Mucosa of stomach (tissue), 1 donor: ENCODE data around the gene SLC29A4.
"Not testable (repeated sequence)": the region's sequence is repeated elsewhere in the genome, so short reads cannot be mapped to it uniquely, and the experiment has no call there.

Experiments
- H3K27me3 ChIP-seq: one replicate; pipeline ENCODE4 v1.7.0; 2013; ENCODE audit warnings: mild to moderate bottlenecking, low read length; ENCODE audit not compliant: control insufficient read depth, insufficient read depth
- H3K36me3 ChIP-seq: one replicate; pipeline ENCODE4 v1.7.0; 2013; ENCODE audit warnings: low read length; ENCODE audit not compliant: control insufficient read depth, insufficient read depth
- H3K4me1 ChIP-seq: one replicate; pipeline ENCODE4 v1.7.0; 2013; ENCODE audit warnings: mild to moderate bottlenecking, low read length; ENCODE audit not compliant: control insufficient read depth, insufficient read depth
- H3K4me3 ChIP-seq: one replicate; pipeline ENCODE4 v1.7.0; 2013; ENCODE audit warnings: low read length
- H3K9ac ChIP-seq: one replicate; pipeline ENCODE4 v1.7.0; 2013; ENCODE audit warnings: mild to moderate bottlenecking, low read length, moderate library complexity
- H3K9me3 ChIP-seq: one replicate; pipeline ENCODE4 v1.7.0; 2013; ENCODE audit warnings: mild to moderate bottlenecking, low read length, moderate library complexity; ENCODE audit not compliant: control insufficient read depth
- donor health status: Pancreatic carcinoma.

Gene SLC29A4

DNA sequence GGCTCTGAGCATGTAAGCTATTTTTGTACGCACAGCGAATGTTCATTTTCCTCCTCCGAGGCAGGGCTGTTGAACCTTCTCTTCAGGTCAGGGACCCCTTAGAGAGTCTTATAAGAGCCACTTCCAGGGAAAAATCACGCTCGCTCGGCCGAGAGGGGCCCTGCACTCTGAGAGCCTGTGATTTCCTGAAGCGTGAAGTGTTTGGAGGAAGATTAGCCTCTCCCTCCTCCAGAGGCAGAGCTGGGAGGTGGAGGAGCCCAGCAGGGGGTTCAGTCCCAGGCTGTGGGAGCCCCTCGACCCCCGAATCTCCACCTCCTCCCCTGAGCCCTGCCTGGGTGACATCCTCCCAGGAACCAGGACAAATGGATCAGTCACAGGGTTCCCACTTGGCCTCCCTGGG, 19.7 kb upstream of the SLC29A4 start:
- not testable (repeated sequence) for H3K36me3 ChIP-seq, H3K9me3 ChIP-seq, H3K4me1 ChIP-seq, H3K27me3 ChIP-seq, H3K9ac ChIP-seq, H3K4me3 ChIP-seq

DNA sequence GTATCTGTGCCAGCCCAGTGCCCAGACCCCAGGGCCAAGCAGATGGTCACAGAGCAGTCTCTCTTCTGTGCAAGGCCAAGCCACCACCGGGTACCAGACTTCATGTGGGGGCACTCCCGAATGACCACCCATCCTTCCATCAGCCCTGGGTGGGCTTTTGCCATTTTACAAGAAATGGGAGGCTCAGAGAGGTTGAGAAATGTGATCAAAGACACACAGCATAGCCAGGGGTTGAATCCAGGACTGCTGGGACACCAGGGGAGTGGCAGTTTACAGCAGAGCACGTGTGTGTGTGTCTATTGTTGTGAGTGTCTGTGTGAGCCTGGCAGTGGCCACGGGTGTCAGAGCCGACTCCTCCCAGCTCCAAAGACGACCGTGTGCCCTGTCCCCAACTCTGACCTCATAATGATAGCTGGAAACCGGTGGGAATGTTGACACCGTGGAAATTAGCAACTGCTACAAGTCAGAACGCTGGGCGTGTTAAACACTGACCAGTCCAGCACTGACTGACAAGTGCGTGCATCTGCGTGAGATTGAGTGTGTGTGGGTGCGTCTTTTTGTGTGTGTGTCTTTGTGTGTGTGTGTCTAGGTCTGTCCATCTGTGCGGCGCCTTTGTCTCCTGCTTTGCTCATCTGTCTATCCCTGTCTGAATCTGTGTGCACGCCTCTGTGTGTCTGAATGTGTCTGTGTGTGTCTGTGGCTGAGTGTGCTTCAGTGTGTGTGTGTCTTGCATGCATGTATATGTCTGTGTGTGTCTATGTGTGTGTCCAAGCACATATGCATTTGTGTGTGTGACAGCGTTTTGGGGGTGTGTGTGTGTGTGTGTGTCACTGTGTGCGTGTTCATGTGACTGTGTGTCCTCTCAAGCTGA, 17.2 kb upstream of the SLC29A4 start:
- Histone ChIP-seq H3K36me3 (no peaks in the 10 kb centered on the region), H3K9me3 (no peaks in the 10 kb centered on the region)

DNA sequence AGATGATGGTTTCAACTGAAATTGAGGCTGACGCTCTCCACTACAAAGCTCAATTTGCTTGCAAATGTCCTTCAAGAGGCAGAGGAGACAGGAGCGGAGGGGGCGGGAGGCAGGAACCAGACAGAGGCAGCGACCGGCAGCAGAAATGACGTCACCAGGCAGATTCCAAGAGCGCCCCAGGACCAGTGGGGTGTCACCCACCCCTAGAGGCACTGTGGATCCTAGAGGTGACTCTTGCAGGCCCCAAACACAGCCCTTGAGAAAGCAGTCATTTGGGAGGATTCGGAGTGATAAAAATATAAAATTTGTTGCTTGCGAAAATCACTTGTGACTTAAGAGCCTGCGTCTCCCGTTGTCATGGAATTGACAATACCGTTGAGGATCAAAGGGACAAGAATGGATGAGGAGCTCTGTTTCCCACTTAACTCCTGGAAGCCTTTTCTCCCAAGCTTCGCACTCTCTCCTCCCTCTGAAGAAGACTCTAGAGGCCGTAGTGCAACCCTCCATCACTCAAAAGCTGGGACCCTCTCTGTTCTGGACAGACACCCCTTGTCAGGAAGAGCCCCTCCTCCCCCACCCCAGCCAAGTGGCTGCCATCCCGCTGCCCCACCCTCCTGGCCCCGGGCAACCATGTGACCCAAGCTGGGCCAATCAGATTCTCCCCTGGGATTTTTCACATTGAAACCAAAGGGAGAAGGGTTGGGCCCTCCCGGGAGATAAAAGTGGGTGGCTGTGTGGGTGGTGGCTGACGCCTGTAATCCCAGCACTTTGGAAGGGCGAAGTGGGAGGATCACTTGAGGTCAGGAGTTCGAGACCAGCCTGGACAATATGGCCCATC, 16.3 kb upstream of the SLC29A4 start:
- Histone ChIP-seq H3K36me3 (no peaks in the 10 kb centered on the region), H3K4me3 (no peak overlapping the region), H3K27me3 (no peaks in the 10 kb centered on the region), H3K9me3 (no peaks in the 10 kb centered on the region), H3K4me1 (no peaks in the 10 kb centered on the region), H3K9ac (no peak overlapping the region)

More for the DNA sequence above, 17.2 kb upstream of the SLC29A4 start:
- Histone ChIP-seq H3K4me3 (no peak overlapping the region), H3K9ac (no peak overlapping the region), H3K4me1 (no peaks in the 10 kb centered on the region), H3K27me3 (no peaks in the 10 kb centered on the region)

DNA sequence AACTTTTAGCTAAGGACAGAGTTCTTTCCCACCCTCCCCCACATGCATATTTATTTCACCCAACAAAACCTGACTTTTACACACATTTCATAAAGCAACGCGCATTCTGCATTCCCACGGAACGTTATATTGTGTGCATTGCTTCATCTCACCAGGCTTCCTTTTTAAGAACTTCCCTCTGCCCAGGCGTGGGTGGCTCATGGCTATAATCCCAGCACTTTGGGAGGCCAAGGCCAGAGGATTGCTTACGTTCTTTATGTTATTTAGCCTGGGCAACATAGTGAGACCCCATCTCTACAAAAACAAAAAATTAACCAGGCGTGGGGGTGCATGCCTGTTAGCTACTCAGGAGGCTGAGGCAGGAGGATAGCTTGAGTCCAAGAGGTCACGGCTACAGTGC, 14.9 kb upstream of the SLC29A4 start:
- H3K9me3 ChIP-seq, H3K9ac ChIP-seq, H3K36me3 ChIP-seq, H3K4me1 ChIP-seq, H3K27me3 ChIP-seq, H3K4me3 ChIP-seq: not testable (repeated sequence)

DNA sequence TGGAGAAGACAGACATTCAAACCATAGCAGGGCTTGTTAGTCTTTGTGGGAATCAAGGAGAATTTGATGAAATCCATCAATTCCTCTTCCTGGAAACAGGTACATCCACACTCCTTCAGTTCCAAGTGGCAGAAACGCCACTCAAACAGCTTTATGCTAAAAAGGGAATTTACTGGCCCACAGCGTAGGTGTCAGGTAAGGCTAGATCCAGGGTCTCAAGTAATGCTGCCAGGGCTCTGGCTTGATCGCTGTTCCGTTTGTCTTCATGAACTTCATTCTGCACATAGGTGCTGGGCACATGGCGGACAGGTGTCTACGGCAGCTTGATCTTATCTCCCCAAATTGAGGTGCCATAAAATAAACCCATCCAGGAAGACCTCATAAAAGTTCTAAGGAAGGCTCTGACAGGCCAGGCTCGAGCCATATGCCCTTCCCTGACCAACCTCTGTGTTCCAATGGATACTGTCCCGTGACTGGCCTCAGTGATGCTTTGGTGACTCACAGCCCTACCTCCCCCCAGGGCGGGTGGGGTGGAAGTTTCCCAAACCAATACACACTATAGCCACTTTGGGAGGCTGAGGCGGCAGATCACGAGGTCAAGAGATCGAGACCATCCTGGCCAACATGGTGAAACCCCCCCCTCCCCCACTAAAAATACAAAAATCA, 12.6 kb upstream of the SLC29A4 start:
- H3K36me3 ChIP-seq, H3K4me3 ChIP-seq, H3K9me3 ChIP-seq, H3K4me1 ChIP-seq, H3K9ac ChIP-seq, H3K27me3 ChIP-seq: not testable (repeated sequence)

DNA sequence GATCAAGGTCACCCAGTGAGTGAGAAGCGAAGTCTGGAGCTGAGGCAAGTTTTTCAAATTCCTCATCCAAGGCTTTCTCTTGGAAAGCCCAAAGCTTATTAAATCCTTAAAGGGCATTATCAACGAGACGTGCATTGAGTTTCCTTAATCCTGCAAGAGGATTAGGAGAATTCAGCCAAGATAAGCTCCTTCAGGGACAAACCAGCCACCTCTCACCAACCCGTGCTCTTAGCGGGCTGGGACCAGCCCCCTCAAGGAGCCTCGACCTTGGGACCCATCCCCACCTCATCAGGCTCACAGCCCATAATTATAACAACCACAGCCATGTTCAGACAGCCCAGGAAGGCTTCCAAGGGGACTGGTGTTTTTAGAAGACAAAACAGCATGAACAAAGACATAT, 12.0 kb upstream of the SLC29A4 start:
- Histone ChIP-seq H3K9ac (no peak overlapping the region), H3K36me3 (no peaks in the 10 kb centered on the region), H3K4me3 (no peak overlapping the region), H3K9me3 (no peaks in the 10 kb centered on the region), H3K4me1 (no peaks in the 10 kb centered on the region), H3K27me3 (no peaks in the 10 kb centered on the region)

DNA sequence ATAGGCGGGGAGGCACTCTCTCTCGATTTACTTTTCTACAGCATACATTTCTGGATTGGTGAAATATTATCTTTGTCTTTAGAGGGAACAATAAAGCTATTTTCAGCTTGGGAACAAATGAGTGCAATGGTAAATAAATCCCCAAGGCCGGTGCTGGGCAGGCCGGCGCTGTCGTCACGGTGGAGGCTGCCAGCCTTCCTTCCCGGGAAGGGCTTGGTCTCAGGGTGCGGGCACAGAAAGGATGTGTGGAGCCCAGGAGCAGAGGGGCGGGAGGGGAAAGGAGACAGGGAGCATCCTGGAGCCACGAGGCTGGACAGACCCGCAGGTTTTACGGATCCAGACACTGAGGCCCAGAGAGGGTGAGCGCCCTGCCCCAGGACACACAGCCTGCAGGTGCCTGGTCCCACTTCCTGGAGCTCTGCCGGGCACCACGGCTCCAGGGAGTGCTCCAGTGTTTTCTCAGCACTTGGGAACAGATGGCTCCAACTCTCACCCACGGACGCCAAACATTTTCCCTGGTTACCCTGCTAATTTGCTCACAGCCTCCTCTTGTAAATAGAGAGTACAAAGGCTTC, 8.8 kb upstream of the SLC29A4 start:
- H3K4me1 ChIP-seq, H3K9me3 ChIP-seq, H3K36me3 ChIP-seq, H3K4me3 ChIP-seq, H3K9ac ChIP-seq, H3K27me3 ChIP-seq: not testable (repeated sequence)

DNA sequence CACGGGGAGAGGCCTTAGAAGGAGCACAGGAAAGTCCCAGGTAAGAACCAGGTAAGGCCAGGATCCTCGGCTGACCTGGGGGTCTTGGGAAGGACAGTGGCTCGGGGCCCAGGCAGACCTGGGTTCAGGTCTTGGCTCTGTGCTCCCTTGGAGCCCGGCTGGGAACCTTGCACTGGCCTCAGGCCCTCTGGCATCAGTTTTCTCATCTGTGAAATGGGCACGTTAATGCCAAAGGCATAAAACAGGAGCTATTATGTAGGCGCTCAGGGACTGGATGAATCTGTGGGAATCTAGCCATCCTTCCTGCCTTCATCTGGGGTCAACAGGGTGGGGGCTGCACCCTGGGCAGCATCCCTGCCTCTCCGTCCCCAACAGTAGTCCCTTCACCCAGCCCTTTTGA, 8.3 kb upstream of the SLC29A4 start:
- Histone ChIP-seq H3K9ac (no peak overlapping the region), H3K4me1 (no peaks in the 10 kb centered on the region), H3K4me3 (no peak overlapping the region), H3K36me3 (no peaks in the 10 kb centered on the region), H3K27me3 (no peaks in the 10 kb centered on the region), H3K9me3 (no peaks in the 10 kb centered on the region)

DNA sequence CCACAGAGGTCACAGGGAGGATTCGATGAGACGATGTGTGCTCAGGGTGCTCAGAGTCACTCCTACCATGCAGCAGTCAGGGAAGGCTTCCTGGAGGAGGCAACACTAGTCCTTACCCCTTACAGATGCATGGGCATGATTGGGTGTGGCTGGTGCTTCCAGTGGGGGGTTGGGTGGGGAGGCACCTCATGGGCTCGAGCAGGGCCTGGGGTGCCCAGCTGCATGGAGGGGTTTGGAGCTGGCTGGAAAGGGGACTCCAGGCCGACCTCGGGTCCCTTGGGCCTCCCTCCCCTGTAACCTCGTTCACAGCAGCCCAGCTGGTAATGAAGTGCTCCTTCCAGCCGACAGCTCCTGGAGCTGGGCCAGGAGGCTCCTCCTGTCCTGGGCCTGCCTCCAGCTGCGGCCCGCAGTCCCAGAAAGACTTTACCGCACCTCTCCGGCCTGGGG, 7.7 kb upstream of the SLC29A4 start:
- not testable (repeated sequence) for H3K4me1 ChIP-seq, H3K9me3 ChIP-seq, H3K36me3 ChIP-seq, H3K9ac ChIP-seq, H3K27me3 ChIP-seq, H3K4me3 ChIP-seq

DNA sequence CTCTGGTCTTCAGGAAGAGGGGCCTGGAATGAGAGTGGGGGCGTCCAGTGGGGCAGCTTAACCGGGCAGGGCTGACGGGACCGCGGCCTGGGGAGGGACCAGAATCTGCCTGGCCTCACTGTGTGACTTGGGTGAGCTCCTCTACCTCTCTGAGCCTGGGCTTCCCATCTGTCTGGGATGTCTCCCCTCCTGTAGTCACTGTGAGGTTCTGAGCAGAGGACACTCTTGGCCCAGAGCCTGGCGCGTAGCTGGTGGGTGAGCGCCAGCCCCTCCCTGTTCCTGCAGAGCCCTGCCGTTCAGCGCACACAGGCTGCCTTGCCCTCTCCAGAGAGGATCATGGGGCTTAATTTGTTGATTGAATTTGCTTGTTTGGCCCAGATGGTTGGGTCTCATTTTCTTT, 7.2 kb upstream of the SLC29A4 start:
- not testable (repeated sequence) for H3K9ac ChIP-seq, H3K4me1 ChIP-seq, H3K36me3 ChIP-seq, H3K27me3 ChIP-seq, H3K9me3 ChIP-seq, H3K4me3 ChIP-seq

DNA sequence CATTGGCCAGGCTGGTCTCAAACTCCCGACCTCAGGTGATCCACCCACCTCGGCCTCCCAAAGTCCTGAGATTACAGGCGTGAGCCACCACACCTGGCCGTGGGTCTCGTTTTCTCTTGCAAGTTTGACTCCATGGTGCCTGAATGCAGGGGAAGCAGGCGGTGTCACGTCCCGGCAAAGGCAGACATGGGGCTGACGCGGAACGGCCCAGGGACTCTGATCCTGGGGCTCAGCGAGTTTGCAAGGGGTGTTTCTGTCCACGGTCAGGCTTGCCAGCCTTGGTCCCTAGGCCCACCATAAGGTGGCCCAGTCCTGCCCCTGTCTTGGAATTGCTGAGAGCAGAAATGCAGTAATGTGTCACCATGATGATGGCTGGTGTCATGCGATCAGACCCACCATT, 6.6 kb upstream of the SLC29A4 start:
- H3K36me3 ChIP-seq, H3K9me3 ChIP-seq, H3K9ac ChIP-seq, H3K4me1 ChIP-seq, H3K27me3 ChIP-seq, H3K4me3 ChIP-seq: not testable (repeated sequence)

DNA sequence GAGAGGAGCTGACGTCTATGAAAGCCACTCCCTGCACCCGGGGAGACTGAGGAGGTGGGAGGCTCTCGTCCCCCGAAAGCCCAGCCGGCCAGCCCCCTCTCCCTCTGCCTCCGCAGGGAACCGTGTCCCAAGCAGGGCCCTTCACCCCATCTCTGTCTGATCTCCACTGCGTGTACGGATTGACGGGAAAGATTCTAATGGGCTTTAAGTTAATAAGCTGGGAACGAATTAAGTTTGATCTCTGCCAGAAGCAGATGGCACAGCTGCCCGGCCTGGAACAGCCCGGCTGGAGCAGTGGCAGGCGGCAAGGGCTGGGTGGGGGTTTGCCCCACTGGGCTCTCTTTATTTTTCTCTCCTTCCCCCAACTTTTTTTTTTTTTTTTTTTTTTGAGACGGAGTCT, 6.1 kb upstream of the SLC29A4 start:
- Histone ChIP-seq H3K9ac (no peak overlapping the region), H3K27me3 (no peaks in the 10 kb centered on the region), H3K9me3 (no peaks in the 10 kb centered on the region), H3K36me3 (no peaks in the 10 kb centered on the region), H3K4me3 (no peak overlapping the region), H3K4me1 (no peaks in the 10 kb centered on the region)
